HG02763 (cell line): ENCODE data around the gene NAALADL1.
"Not testable (repeated sequence)": the region's sequence is repeated elsewhere in the genome, so short reads cannot be mapped to it uniquely, and the experiment has no call there.

Experiments
- ATAC-seq: cut with Tn5 transposase; IDR thresholded peaks from one replicate; pipeline ENCODE4 v1.9.1; 2021; ENCODE audit warnings: mild to moderate bottlenecking, moderate library complexity; ENCODE audit not compliant: unreplicated experiment

The NAALADL1 gene

DNA sequence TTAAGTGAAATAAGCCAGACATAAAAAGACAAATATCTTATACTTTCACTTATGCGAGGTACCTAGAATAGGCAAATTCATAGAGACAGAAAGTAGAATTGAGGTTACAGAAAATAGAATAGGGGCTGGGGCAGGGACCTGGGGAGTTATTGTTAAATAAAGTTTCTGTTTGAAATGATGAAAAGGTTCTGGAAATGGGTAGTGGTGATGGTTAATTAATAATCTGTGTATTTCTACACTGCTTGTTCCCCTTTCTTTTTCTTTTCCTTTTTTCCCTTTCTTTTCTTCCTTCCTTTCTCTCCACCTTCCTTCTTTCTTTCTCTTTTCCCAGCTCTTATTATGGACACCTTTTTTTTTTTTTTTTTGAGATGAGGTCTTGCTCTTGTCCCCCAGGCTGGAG, 2.8 kb downstream of the NAALADL1 start:
- no peak for ATAC-seq

- no peak for ATAC-seq
These were observed 4.4 kb downstream of the NAALADL1 start for GRCh38 chr11:65053827-65054508.

DNA sequence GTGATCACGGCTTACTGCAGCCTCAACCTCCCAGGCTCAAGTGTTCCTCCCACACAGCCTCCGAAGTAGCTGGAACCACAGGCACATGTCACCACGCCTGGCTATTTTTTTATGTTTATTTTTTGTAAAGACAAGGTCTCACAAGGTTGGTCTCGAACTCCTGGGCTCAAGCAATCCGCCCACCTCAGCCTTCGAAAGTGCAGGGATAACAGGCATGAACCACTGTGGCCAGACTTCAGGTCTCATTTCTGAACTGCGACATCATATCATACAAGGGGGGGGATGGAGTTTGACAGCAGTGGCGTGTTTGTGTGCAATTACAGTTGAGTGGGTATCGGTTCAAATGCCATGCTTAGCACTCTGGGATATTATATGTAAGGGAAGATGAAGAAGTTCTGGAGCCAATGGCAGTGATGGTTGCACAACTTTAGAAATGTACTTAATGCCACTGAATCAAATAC, 6.9 kb downstream of the NAALADL1 start:
- no peak for ATAC-seq

- no peak for ATAC-seq
These were observed 10.6 kb downstream of the NAALADL1 start for GRCh38 chr11:65047581-65048422.

DNA sequence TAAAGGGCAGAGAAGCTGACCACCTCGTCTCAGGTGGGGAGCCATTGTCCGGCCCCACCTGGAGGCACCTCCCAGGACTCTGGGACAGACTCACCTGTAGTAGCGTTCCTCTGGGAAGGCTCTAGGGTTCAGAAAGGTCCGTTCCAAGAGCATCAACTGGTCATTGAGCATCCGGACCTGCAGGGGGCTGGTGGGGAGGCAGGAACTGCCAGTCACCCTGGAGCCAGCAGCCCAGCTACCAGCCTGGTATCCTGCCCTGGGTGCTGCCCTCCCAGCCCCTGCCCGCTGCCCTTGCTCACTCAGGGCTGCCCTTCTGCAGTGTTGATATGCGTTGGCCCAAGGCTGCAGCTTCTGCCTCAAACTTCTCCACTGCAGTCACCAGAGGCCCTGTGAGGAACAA, 12.6 kb downstream of the NAALADL1 start:
- no peak for ATAC-seq

GRCh38 chr11:65045061-65045460, 13.3 kb downstream of the NAALADL1 start:
- no peak for ATAC-seq

DNA sequence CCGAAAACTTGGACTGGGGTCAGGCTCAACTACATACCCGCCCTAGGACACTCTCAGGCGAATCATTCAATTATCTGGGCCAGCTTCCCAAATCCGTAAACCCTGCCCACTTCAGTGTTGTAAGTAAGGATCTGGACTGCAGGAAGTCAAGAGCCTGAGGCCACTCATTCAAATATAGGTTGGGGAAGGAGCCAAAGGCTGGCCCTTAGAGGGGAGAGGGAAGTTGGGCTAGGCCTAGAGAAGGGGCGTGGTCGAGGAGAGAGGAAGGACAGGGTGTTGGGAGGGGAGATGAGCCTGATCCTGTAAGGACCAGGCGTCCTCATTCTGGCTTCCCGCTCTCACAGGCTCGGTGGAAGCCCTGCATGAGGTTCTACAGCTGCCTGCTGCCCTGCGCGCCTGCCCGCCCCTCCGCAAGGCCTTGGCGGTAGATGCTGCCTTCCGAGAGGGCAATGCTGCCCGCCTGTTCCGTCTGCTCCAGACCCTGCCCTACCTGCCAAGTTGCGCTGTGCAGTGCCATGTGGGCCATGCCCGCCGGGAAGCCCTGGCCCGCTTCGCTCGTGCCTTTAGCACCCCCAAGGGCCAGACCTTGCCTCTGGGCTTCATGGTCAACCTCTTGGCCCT, 14.4 kb downstream of the NAALADL1 start:
- no peak for ATAC-seq

DNA sequence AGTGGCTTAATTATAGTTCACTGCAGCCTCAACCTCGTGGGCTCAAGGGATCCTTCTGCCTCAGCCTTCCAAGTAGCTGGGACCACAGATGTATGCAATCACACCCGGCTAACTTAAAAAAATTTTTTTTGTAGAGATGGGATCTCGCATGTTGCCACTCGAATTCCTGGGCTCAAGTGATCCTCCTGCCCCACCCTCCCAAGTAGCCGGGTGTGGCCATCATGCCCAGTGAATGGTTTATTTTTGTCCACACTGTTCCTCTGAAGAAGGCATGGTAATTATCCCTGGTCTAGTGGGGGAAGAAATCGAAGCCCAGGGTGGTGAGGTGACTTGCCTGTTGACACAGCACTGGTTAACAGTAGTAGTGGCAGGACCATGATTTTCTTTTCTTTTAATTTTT, 15.5 kb downstream of the NAALADL1 start:
- ATAC-seq: no peak

DNA sequence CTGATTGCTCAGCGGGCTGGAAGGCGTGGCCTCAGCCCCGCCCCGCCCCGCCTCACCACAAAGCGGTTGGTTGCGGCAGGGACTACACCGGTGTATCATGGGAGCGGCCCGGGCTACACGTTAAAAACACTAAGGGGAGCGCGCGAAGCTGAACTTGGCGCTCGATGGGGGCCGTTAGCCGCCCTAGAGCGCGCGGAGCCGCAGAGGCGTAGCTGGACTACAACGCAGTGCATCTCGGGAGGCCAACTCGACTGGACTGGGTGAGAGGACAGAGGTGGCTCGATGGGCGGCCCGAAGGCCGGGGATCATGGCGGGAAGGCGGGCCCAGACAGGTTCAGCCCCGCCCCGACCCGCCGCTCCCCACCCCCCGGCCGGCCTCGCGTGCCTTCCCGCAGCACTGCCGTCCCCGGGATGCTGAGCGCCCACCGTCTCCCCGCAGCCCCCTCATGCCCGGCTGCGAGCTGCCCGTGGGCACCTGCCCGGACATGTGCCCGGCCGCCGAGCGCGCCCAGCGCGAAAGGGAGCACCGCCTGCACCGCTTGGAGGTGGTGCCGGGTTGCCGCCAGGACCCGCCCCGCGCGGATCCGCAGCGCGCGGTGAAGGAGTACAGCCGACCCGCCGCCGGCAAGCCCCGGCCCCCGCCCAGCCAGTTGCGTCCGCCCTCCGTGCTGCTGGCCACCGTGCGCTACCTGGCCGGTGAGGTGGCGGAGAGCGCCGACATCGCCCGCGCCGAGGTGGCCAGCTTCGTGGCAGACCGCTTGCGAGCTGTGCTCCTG, 17.3 kb downstream of the NAALADL1 start, which contains the start of gene SAC3D1:
TSS of gene SAC3D1 (plus strand) at position 364 of the 776 bp plus-strand sequence. CDS start at position 447, 83 bp downstream.
- peak; percentile 81 for ATAC-seq

DNA sequence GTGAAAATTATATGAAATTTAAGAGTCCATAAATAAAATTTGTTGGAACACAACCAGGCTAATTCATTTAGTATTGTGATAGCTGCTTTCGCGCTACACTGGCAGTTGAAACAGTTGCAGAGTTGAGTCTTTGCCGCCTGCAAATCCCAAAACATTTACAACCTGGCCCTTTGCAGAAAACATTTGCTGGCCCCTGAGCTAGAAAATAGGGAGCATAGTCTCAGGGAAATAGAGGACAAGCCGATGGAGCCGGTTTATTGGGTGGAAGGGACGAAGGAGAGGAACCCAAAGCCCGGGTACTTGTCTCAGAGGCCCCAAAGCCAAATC, 17.9 kb downstream of the NAALADL1 start:
- ATAC-seq: no peak

DNA sequence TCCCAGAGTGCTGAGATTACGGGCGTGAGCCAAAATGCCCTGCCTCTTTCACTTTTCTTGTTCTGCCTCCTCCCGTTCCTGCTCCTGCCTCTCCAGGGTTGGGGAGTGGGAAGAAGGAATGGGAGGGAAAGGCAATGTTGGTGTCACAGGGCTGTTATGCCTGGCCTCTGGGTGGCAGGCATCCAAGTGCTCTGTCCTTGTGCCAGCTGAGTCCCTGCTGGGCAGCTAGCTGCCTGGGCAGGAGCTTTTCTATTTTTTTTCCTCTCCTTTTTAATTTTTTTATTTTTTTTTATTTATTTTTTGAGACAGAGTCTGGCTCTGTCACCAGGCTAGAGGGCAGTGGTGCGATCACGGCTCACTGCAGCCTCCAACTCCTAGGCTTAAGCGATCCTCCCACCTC, 21.4 kb downstream of the NAALADL1 start:
- no peak for ATAC-seq

GRCh38 chr11:65035579-65035978, 22.8 kb downstream of the NAALADL1 start:
- no peak for ATAC-seq

- ATAC-seq: no peak
These were observed 23.9 kb downstream of the NAALADL1 start for GRCh38 chr11:65034423-65034822.

GRCh38 chr11:65032216-65032615, 26.1 kb downstream of the NAALADL1 start:
- no peak for ATAC-seq

DNA sequence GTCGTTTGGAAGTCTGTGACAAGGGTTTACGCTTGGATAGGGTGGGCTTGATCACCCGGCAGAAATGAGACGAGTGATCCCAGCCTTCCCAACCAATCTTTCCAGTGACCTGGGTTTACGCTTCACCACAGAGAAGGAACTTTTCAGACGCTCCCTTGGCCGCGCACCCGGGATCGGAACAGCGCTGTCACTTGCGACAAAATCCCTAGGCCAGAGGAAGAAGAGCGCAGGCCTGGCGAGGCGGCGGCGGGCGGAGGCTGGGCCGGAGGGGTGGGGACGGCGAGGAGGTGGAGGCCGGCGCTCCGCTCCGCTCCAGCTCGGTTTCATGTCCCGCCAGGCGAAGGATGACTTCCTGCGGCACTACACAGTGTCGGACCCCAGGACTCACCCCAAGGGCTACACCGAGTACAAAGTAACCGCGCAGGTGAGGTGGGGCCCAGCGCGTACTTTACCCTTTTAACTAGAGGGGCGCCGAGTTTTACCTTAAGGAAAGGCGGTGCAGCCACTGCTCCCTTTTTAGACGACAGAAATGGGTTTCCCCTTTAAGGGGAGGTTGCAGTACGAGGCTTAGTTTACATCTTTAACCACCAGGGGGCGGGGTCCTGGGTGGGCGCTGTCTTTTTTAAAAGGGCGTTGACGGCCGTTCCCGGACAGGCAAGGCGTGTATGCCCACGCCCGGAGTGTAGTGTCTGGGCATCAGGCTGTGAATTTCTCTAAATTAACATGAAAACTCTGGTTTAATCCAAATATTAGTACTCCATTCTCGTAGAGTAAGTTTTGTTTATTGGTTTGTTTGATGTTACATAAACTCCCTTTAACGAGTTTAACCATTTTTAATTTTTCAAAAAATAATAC, 30.9 kb downstream of the NAALADL1 start, which contains the start of gene SNX15:
TSS of gene SNX15 (plus strand) at position 227 of the 855 bp plus-strand sequence. CDS start at position 326, 99 bp downstream.
- ATAC-seq: peak; percentile 83

GRCh38 chr11:65026810-65027209, 31.5 kb downstream of the NAALADL1 start:
- ATAC-seq: no peak

- ATAC-seq: not testable (repeated sequence)
These were observed 34.9 kb downstream of the NAALADL1 start for GRCh38 chr11:65023502-65023901.

- no peak for ATAC-seq
These were observed 36.8 kb downstream of the NAALADL1 start for GRCh38 chr11:65021509-65021908.

DNA sequence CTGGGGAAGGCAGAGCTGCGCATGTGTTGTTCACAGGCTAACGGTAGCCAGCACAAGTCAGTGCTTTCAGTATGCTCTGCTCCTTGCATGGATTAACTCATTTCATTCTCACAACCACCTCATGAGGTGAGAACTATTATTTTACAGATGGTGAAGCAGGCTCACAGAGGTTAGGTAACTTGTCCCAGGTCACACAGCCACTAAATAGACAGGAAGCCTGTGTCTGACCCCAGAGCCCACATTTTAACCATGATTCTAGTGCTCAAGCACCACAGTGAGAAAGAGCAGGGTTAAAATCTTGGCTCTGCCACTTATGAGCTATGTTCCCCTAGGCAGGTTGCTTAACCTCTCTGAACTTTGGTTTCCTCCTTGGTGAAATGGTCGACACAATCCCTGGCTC, 37.4 kb downstream of the NAALADL1 start:
- no peak for ATAC-seq

- no peak for ATAC-seq
These were observed 38.5 kb downstream of the NAALADL1 start for GRCh38 chr11:65019824-65020223.
